Activated naive CD4-positive, alpha-beta T cell treated with anti-CD3 and anti-CD28 coated beads, Interleukin-2, amount 50 U/mL, for 16 hours (primary cell): ENCODE measurements around the gene FXYD3.

Source experiments
- DNase-seq: peaks from one replicate; pipeline ENCODE4 v3.0.0-alpha.2; 2020

FXYD3 gene, protein sequence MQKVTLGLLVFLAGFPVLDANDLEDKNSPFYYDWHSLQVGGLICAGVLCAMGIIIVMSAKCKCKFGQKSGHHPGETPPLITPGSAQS

DNA sequence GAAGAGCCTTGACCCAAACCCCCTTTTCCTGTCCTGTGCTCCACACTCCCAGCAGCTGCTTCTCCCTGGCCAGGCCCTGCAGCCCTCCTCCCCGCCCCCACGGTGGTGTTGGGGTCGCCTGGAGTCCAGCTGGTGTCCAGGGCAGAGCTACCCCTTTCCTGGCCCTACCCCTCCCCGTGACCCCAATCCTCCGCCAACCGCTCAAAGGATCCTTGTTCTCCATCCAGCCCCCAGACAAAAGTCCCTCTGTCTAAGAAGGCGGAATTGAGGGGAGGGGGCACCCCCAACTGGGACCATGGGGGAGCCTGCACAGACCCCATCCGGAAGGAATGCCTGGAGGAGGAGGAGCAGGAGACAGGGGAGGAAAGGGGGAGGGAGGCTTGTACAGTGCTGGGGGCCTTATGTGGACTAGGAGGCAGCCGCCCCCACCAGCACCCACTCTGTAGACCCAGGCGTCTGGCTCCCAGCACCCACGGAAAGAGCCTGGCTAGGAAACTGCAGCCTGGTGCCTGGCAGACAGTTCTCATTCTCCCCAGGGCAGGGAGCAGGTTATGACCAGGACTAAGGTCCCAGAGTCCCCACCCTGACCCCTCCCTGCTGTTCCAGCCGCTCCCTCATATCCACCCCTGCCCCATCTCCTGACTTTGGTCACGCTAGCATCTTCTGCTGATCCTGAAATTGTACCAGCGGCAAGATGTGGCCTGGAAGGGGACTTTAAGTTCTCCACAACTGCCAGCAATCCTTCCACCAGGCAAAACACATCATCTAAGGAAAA, at the start of gene FXYD3:
FXYD3 (plus strand) TSS at position 647 of the 775 bp plus-strand sequence. CDS start 3,554 bp downstream, outside the sequence.
- no peak for DNase-seq

DNA sequence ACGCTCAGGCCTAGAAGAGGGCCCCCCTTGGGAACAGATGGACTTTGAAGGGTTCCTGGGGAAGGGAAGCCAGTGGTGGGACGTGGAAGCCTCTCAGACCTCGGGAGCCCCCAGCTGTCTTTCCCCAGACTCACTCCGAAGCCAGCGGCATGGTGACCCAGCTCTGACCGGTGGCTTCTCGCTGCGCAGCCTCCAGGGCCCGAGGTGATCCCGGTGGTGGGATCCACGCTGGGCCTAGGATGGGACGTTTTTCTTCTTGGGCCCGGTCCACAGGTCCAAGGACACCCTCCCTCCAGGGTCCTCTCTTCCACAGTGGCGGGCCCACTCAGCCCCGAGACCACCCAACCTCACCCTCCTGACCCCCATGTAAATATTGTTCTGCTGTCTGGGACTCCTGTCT, 49.5 kb upstream of the FXYD3 start:
- no peak for DNase-seq

GRCh38 chr19:35066691-35067563, 48.7 kb upstream of the FXYD3 start:
- DNase-seq, result peak; percentile 94

GRCh38 chr19:35068941-35069634, 46.5 kb upstream of the FXYD3 start:
- DNase-seq, result no peak

- no peak for DNase-seq
These were observed 45.9 kb upstream of the FXYD3 start for GRCh38 chr19:35069696-35070095.

DNA sequence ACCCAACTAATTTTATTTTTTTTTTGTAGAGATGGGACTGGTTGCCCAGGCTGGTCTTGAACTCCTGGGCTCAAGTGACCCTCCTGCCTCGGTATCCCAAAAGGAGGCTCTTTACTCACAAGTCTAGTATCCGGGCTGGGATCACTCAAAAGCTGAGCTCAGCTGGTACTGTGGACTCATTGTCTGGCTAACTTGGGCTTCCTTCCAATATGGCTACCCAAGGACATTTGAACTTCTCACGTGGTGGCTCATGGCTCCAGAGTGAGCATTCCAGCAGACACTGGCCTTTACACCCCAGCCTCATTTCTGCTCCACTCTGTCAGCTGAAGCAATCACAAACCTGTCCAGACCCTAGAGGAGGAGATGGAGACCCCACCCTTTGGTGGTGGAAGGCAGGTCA, 45.2 kb upstream of the FXYD3 start:
- no peak for DNase-seq

DNA sequence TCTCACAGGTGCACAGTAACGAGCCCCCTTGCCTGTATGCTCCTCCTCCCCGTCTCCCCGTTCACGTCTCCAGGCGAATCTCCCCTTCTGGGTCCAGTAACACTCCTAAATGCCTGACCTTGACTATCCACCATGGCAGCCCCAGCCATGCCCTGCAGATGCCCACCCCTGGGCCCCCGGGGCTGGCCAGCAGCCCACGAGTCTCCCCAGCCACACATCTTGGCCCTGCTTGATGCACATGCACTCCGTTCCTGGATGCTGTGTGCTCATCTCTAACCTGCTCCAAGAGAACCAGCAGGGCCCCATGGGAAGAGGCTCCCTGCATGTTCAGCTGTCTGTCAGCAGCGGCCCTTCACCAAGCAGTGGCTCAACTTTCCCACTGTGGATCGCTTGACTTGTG, 42.1 kb upstream of the FXYD3 start:
- no peak for DNase-seq

DNA sequence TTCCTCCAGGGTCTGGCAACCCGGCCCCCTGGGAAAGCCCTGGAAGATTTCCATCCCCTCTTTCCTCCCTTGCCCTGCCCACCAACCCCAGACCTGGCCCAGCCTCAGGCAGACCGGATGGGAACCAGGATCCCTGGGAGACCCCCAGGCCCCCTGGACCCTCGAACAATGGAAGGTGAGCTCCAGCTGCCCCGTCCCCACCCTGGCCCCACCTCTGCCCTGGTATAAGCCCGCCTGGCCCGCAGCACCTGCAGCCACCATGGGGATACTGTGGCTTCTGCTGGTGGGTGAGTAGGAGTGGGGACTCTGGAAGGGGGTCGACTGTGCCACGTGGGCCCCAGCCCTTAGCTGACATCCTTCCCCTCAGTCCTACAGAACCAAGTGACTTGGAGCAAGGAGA, 41.7 kb upstream of the FXYD3 start:
- no peak for DNase-seq

- DNase-seq, result no peak
These were observed 41.0 kb upstream of the FXYD3 start for GRCh38 chr19:35074426-35075201.

DNA sequence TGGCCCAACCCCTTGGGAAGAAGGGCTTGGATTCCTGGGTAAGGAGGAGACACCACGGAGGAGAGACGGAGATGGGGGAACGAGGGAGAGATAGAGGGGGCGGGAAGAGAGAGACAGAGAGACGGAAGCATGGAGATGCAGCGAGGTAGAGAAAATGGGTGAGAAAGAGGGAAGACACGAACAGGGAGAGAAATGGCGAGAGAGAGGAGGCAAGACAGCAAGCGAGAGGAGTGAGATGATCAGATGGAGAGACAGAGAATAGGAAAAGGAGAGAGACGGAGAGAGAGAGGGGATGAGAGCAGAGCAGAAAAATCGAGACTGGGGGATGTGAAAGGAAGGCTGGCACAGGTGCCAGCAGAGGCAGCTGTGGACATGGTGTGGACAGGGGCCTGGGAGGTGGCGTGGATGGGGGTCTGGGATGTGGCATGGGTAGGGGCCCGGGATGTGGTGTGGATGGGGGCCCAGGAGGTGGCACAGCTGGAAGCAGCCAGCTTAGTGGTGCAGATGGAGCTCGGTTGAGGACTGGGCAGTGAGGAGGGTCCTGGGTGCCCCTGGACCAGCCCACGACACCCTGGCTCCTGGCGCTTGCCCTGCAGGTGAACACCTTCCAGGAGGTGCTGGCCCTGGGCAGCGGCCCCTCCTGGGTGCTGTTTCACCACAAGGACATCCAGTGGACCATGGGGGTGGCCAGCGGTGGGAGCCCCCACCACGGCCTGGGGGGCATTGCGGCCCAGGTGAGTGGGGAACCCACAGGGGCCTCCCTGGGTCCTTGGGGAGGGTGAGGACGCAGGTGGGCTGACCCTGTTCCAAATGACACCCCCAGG, 40.2 kb upstream of the FXYD3 start:
- DNase-seq, result no peak

GRCh38 chr19:35076026-35076370, 39.6 kb upstream of the FXYD3 start:
- DNase-seq, result no peak

DNA sequence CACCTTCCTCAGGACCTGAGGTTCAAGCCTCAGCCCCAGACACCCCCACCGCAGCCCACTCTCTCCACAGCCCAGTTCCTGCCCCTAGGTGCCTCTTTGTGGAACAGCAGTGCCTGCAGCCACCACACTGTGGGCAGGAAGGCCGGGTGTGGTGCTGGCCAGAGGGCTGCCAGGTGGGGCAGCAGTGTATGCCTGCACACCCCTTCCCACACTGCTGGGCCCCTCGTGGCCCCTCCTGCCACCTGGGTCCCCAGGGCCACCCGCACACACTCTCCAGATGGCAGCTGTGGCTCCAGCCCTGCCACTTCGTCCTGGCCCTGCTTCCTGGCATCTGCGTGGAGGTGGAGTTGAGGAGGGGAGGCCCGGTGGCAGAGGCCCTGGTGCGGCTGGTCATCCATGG, 39.0 kb upstream of the FXYD3 start:
- no peak for DNase-seq

DNA sequence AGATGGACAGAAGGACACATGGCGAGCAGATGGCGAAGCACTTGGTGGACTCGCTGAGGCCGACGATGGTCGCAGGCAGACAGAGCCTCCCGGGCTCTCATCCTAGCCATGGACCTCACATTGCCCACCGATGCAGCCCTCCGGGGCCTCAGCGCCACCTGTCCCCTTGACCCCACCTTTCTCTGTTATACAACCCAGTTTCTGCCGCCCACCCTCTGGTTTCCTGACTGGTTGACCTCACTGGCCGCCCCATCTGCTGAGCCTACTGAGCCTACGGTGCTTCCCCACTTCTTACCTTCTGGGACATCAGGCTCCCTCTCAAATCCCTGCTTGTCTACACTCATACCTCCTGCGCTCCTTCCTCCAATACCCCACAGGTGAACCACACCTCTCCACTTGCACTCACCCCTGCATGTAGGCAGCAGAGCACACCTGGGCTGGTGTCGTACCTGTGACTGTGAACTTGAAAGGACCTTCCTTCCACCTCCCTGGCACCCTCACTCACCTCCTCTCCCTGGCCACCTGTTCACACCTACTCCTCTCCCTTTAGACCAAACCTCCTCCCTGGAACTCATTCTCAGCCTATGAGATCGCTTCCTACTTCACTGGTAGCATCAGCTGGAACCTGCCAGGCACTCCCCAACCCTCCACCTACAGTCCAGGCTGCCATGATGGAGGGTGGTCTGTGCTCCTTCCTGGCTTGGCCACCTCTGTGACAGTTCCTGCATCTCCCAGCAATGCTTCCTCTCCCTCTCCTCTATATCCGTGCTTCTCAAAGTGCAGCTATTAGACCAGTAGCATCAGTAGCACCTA, 38.0 kb upstream of the FXYD3 start:
- no peak for DNase-seq

- DNase-seq, result no peak
These were observed 35.8 kb upstream of the FXYD3 start for GRCh38 chr19:35079826-35080225.

DNA sequence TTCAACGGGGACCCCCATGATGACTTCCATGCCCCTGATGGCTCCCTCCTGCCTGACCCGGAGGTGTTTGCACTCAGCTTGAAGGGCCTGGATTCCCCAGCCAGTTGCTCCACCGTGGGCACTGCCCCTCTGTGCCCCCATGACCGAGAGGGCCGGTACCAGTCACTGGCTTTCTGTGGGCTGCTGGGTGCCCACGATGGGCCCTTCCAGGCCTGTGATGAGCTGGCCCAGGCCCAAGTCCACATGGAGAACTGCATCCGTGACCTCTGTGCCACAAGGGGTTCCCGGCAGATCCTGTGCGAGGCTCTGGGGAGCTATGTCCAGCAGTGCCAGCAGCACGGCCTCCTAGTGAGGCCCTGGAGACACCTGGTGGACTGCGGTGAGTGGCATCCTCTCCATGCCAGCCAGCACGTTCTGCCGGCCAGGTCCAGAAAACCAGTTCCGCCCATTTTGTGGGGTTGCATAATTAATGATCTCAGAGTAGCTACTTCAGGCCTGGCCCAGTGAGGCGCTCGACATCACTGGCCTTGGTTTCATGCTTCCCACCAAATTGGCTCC, 34.9 kb upstream of the FXYD3 start:
- DNase-seq, result no peak

DNA sequence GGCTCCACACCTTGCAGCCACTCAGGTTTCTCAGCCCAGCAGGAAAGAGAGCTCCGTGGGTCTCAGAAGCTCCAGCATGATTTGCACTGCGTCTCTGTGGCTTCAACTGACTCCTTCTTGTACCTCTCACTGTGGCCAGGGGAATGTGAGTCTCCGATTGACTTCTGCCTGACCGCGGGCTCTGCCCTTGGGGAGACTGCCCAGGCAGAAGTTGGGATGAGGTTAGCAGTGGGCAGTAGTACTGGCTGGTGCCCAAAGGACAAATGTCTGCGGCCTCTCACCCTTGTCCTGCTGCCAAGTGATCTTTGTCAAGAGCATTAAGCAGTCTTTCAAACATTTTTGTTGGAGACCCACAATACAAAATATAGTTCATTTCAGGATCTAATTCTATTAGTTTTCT, 34.4 kb upstream of the FXYD3 start:
- no peak for DNase-seq

- DNase-seq, result no peak
These were observed 31.7 kb upstream of the FXYD3 start for GRCh38 chr19:35083691-35084508.

- DNase-seq, result no peak
These were observed 31.2 kb upstream of the FXYD3 start for GRCh38 chr19:35084509-35084762.

DNA sequence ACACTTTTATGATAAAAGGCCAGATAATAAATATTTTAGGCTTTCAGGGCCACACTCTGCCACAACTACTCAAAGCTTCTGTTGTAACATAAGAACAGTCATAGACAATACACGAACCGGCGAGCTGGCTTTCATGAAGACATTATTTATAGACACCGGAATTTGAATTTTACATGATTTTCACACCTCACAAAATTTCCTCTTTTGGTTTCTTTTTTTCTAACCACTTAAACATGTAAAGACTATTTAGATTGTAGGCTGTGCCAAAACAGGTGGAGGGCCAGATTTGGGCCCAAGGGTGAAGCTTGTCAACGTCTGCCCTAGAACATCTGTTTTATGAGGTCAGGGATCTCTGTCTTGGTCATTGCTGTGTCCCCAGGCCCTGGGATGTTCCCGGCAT, 29.7 kb upstream of the FXYD3 start:
- DNase-seq, result no peak

- no peak for DNase-seq
These were observed 29.2 kb upstream of the FXYD3 start for GRCh38 chr19:35086455-35086854.
